Neural progenitor cell (in vitro differentiated cells): ENCODE results near the gene ARL11.

Experiments
- EZH2 ChIP-seq: fragments of 200-600 bp; sonication (generic); IDR thresholded peaks from 2 replicates; pipeline ENCODE4 v1.6.1; 2017; ENCODE audit warnings: antibody characterized with exemption, mild to moderate bottlenecking, moderate library complexity
- EZH2phosphoT487 ChIP-seq: fragments of 200-600 bp; sonication (generic); IDR thresholded peaks from 2 replicates; pipeline ENCODE4 v1.6.1; 2017; ENCODE audit warnings: antibody characterized with exemption
- TF ChIP-seq, protein P1 (sequence below): fragments of 200-600 bp; sonication (generic); IDR thresholded peaks from 2 replicates; pipeline ENCODE4 v1.5.1; 2017; ENCODE audit warnings: antibody characterized with exemption, mild to moderate bottlenecking

DNA sequence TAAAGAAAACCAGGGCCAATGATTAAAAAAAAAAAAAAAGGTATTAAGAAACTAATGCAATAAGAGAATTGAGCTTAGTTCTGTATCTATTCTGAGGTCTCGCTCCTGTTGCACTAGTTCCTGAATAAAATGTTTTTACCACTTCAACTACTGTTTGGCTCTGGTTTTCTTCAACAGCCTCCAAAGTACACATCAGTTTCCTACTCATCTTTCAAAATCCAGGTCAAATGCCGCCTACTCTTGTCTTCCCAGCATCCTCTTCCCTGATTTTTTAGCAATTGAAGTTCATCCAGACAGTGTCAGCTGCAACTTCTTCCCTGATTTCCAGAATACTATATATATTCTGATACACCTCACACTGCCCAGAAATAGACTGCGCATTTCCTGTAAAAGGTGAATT lies 41.6 kb upstream of the ARL11 start:
- TF ChIP-seq, protein P1, sequence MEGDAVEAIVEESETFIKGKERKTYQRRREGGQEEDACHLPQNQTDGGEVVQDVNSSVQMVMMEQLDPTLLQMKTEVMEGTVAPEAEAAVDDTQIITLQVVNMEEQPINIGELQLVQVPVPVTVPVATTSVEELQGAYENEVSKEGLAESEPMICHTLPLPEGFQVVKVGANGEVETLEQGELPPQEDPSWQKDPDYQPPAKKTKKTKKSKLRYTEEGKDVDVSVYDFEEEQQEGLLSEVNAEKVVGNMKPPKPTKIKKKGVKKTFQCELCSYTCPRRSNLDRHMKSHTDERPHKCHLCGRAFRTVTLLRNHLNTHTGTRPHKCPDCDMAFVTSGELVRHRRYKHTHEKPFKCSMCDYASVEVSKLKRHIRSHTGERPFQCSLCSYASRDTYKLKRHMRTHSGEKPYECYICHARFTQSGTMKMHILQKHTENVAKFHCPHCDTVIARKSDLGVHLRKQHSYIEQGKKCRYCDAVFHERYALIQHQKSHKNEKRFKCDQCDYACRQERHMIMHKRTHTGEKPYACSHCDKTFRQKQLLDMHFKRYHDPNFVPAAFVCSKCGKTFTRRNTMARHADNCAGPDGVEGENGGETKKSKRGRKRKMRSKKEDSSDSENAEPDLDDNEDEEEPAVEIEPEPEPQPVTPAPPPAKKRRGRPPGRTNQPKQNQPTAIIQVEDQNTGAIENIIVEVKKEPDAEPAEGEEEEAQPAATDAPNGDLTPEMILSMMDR = no peak
- TF ChIP-seq EZH2 = no peak
- TF ChIP-seq EZH2phosphoT487 = no peak
